OCI-LY3 (cell line): Measurements from ENCODE around the gene CNTN6.

ENCODE experiments used
- H2AFZ ChIP-seq: fragments of 200-600, 300-600 bp; shearing (Covaris generic); 2 replicates; pipeline ENCODE4 v1.6.0; 2014; ENCODE audit warnings: antibody characterized with exemption, low read depth, low read length
- H3K27ac ChIP-seq: fragments of 200-600, 300-600 bp; sonication (generic); 2 replicates; pipeline ENCODE4 v1.5.1; 2014; ENCODE audit warnings: mild to moderate bottlenecking, low read length, moderate library complexity, mixed read lengths
- H3K27me3 ChIP-seq: fragments of 200-600, 300-600 bp; sonication (generic); 2 replicates; pipeline ENCODE4 v1.6.1; 2014; ENCODE audit warnings: low read depth, low read length, mixed read lengths
- H3K36me3 ChIP-seq: fragments of 200-600, 300-600 bp; sonication (generic); replicated peaks from 2 replicates; pipeline ENCODE3; 2014; ENCODE audit warnings: low read depth, low read length, mixed read lengths
- H3K4me1 ChIP-seq: fragments of 300-600, 200-600 bp; sonication (generic); 2 replicates; pipeline ENCODE4 v1.6.1; 2014; ENCODE audit warnings: low read length, mixed read lengths
- H3K4me2 ChIP-seq: fragments of 200-600, 300-600 bp; sonication (generic); 2 replicates; pipeline ENCODE4 v1.6.1; 2014; ENCODE audit warnings: low read length, mixed read lengths
- H3K4me3 ChIP-seq: fragments of 300-600, 200-600 bp; sonication (generic); 2 replicates; pipeline ENCODE4 v1.5.1; 2014; ENCODE audit warnings: antibody characterized with exemption, mild to moderate bottlenecking, low read length, moderate library complexity
- H3K79me2 ChIP-seq: fragments of 300-600, 200-600 bp; shearing (Covaris generic); 2 replicates; pipeline ENCODE4 v1.6.1; 2014; ENCODE audit warnings: mild to moderate bottlenecking, low read length, mixed read lengths
- H3K9ac ChIP-seq: fragments of 300-600, 200-600 bp; shearing (Covaris generic); 2 replicates; pipeline ENCODE4 v1.6.0; 2014; ENCODE audit warnings: mild to moderate bottlenecking, low read length, moderate library complexity
- H3K9me3 ChIP-seq: fragments of 200-600, 300-600 bp; shearing (Covaris generic); 2 replicates; pipeline ENCODE4 v1.6.1; 2014; ENCODE audit warnings: low read length, mixed read lengths; ENCODE audit not compliant: insufficient read depth
- H4K20me1 ChIP-seq: fragments of 200-600, 300-600 bp; sonication (generic); 2 replicates; pipeline ENCODE4 v1.6.1; 2016; ENCODE audit warnings: low read length, mixed read lengths; ENCODE audit not compliant: insufficient read depth
- CTCF ChIP-seq: fragments of 200-600, 300-600 bp; sonication (generic); IDR thresholded peaks from 2 replicates; pipeline ENCODE4 v1.5.1; 2014; ENCODE audit warnings: antibody characterized with exemption, low read length, low read depth
- EZH2phosphoT487 ChIP-seq: fragments of 200-600 bp; shearing (Covaris generic); IDR thresholded peaks from 2 replicates; pipeline ENCODE4 v1.6.1; 2018; ENCODE audit warnings: antibody characterized with exemption, mixed run types, low read depth

CNTN6 gene

DNA sequence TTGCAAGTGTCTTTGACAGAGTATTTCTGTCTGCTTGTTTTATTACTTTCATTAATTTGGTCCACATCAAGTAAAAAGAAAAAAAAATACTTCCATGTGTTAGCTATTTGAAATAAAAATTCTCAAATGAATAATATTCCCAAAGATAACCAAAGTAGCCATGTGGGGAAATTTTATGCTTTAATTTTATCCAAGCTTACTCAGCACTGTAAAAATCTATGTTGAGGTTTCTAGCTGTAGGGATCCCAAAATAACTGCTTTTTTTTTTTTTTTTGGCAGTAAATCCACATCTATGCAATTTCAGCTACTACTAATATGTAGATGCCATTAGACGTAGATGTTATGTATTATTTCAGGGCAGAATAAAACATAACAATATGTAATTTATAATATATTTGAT, 35.4 kb upstream of the CNTN6 start:
- no peaks in the 10 kb centered on the region for H3K27me3 ChIP-seq
- TF ChIP-seq EZH2phosphoT487 (no peak), CTCF (no peak)
- no peaks in the 10 kb centered on the region for H3K79me2 ChIP-seq
- no peak overlapping the region for H3K4me3 ChIP-seq
- no peaks in the 10 kb centered on the region for H3K9me3 ChIP-seq
- H3K4me1 ChIP-seq = peaks cover 15% of the 10 kb centered on the region
- H3K27ac ChIP-seq = no peak overlapping the region; the same call in 1 of the 2 replicates
- no peak overlapping the region; the same call in 1 of the 2 replicates for H3K9ac ChIP-seq
- H3K36me3 ChIP-seq = peaks cover 17% of the 10 kb centered on the region
- H2AFZ ChIP-seq = no peak overlapping the region
- 0 out of 2 replicates have a peak overlapping the region, but pooled peaks have one; percentile 57 for H3K4me2 ChIP-seq
- no peaks in the 10 kb centered on the region for H4K20me1 ChIP-seq

DNA sequence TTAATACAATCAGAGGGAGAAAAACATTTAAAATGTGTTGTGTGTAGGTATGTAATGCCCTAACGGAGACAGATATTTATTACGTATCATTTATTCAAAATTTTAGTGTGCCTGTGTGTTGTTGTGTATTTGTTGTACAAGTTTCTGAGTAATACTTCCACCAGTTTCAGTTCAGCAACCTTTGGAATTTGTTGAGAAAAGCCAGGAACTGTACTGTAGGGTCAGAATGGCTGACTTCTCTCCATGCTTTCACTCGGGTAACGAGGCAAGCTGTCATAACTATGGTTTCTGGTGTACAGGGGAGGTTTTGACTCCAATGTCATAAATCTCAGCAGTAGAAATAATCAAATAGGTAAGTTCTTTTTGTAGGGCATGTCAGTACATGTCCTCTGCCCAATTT, 23.8 kb upstream of the CNTN6 start:
- Histone ChIP-seq H4K20me1 (no peaks in the 10 kb centered on the region), H3K27me3 (no peaks in the 10 kb centered on the region), H3K4me1 (no peaks in the 10 kb centered on the region), H2AFZ (0 out of 2 replicates have a peak overlapping the region, but pooled peaks have one; percentile 27), H3K4me2 (no peak overlapping the region), H3K36me3 (no peaks in the 10 kb centered on the region), H3K79me2 (no peaks in the 10 kb centered on the region), H3K27ac (no peak overlapping the region), H3K9me3 (peaks cover 7% of the 10 kb centered on the region; the same call in 1 of the 2 replicates), H3K4me3 (no peak overlapping the region), H3K9ac (no peak overlapping the region)
- no peak for TF ChIP-seq EZH2phosphoT487
- no peak for TF ChIP-seq CTCF

GRCh38 chr3:1072041-1072440, 20.8 kb upstream of the CNTN6 start:
- Histone ChIP-seq H3K79me2 (no peaks in the 10 kb centered on the region), H3K36me3 (peaks cover 9% of the 10 kb centered on the region), H3K9me3 (peaks cover 7% of the 10 kb centered on the region; the same call in 1 of the 2 replicates), H2AFZ (no peak overlapping the region), H3K27ac (no peak overlapping the region), H3K4me2 (no peak overlapping the region), H3K27me3 (no peaks in the 10 kb centered on the region), H4K20me1 (no peaks in the 10 kb centered on the region), H3K4me1 (no peaks in the 10 kb centered on the region), H3K9ac (no peak overlapping the region), H3K4me3 (no peak overlapping the region)
- no peak for TF ChIP-seq CTCF
- TF ChIP-seq EZH2phosphoT487 = no peak

DNA sequence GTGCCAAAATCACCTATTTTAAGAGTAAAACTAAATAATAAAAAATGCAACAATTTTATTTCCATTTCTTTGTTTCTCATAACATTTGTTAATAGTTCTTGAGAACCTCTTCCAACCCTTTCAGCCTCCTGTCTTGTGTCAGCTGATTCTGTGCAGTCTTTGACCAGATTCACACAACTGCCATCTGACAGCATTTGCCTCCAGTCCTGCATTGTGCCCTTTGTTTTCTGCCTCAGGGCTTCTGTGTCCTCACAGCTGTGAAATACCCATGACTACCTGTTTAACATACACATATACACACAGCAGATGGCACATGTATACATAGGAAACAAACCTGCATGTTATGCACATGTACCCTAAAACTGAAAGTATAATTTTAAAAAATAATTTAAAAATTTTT, 13.2 kb upstream of the CNTN6 start:
- TF ChIP-seq CTCF = no peak
- TF ChIP-seq EZH2phosphoT487 = no peak
- Histone ChIP-seq H3K27ac (0 out of 2 replicates have a peak overlapping the region, but pooled peaks have one; percentile 11), H3K36me3 (peaks cover 22% of the 10 kb centered on the region), H3K79me2 (no peaks in the 10 kb centered on the region), H3K9me3 (0 out of 2 replicates have a peak, but pooled peaks cover 4% of the 10 kb centered on the region), H3K27me3 (no peaks in the 10 kb centered on the region), H2AFZ (peak overlapping the region; percentile 68), H4K20me1 (no peaks in the 10 kb centered on the region), H3K4me2 (no peak overlapping the region), H3K4me3 (no peak overlapping the region), H3K4me1 (peaks cover 39% of the 10 kb centered on the region), H3K9ac (no peak overlapping the region; the same call in 1 of the 2 replicates)
